Cardiac muscle cell (in vitro differentiated cells and primary cell): ENCODE data around the gene ACTR1B. TPM values are rescaled to one million over a fixed set of nuclear protein-coding genes. Genes with fewer than 3 reads are reported as not detected.
"Not testable (repeated sequence)": the region's sequence is repeated elsewhere in the genome, so short reads cannot be mapped to it uniquely, and the experiment has no call there.

Experiments used
- DNase-seq, 2 donors: peaks; one replicate each; pipeline versions ENCODE4 v3.0.0 to v3.0.0-alpha.2; 2010 to 2017; ENCODE audit warnings: low read depth in 1 of 2, low spot score in 1 of 2
- H3K27ac ChIP-seq: fragments of 200-600 bp; sonication (generic); 2 replicates; pipeline ENCODE4 v1.5.1; 2016
- H3K27me3 ChIP-seq: fragments of 200-600 bp; sonication (generic); 2 replicates; pipeline ENCODE4 v1.6.0; 2016; ENCODE audit warnings: control low read depth
- H3K36me3 ChIP-seq: fragments of 200-600 bp; sonication (generic); 2 replicates; pipeline ENCODE4 v1.5.1; 2016; ENCODE audit warnings: control low read depth
- H3K4me1 ChIP-seq: fragments of 200-600 bp; sonication (generic); 2 replicates; pipeline ENCODE4 v1.8.1; 2017; ENCODE audit warnings: low read depth, mild to moderate bottlenecking, mixed run types
- H3K4me3 ChIP-seq: fragments of 200-600 bp; sonication (generic); 2 replicates; pipeline ENCODE4 v1.5.1; 2016; ENCODE audit warnings: mild to moderate bottlenecking
- H3K9me3 ChIP-seq: fragments of 200-600 bp; sonication (generic); 2 replicates; pipeline ENCODE4 v1.5.1; 2017; ENCODE audit warnings: low read depth, mild to moderate bottlenecking, control low read depth
- CTCF ChIP-seq: IDR thresholded peaks from 2 replicates; pipeline ENCODE4 v1.5.1; 2012; ENCODE audit warnings: low read depth, mild to moderate bottlenecking, low read length
- polyA plus RNA-seq: library from polyadenylated mRNA; unstranded; fragments of >200 nt; fragmentation: Nextera tagmentation; extraction: Ambion mirVana; gene quantifications from 2 replicates; pipeline ENCODE4 v1.2.1, GENCODE V29; 2016
- total RNA-seq: library from RNA; depleted of rRNA; stranded (reverse); fragments of >200 nt; gene quantifications from 2 replicates; pipeline ENCODE4 v1.2.3, GENCODE V29; 2016

Gene ACTR1B
- 103 and 109 TPM in 2 replicates for total RNA-seq
- 22.9 and 26.3 TPM in 2 replicates for polyA plus RNA-seq

GRCh38 chr2:97663962-97664635 lies at the start of gene ACTR1B:
Gene ACTR1B, minus strand, starts transcription at chr2:97664044. Its CDS starts 154 bp downstream, at chr2:97663890.
- H3K9me3 ChIP-seq, result no peaks in the 10 kb centered on the region
- TF ChIP-seq CTCF, result peak; percentile 62

GRCh38 chr2:97712693-97713295 lies 49.0 kb upstream of the ACTR1B start:
- no peaks in the 10 kb centered on the region for H3K36me3 ChIP-seq
- no peak for TF ChIP-seq CTCF
- no peak overlapping the region for H3K4me3 ChIP-seq
- DNase-seq, result no peak
- no peak overlapping the region for H3K27ac ChIP-seq
- no peaks in the 10 kb centered on the region for H3K27me3 ChIP-seq
- H3K9me3 ChIP-seq, result no peaks in the 10 kb centered on the region
- H3K4me1 ChIP-seq, result peaks cover 6% of the 10 kb centered on the region

More at GRCh38 chr2:97663962-97664635, at the start of gene ACTR1B:
- H3K27ac ChIP-seq, result peak within 1 kb of the TSS; percentile 96
- peak within 1 kb of the TSS; percentile 70 for H3K4me3 ChIP-seq
- H3K4me1 ChIP-seq, result peaks cover 8% of the 10 kb centered on the region
- no peaks in the 10 kb centered on the region for H3K36me3 ChIP-seq
- DNase-seq, result peak; percentile 99
- H3K27me3 ChIP-seq, result no peaks in the 10 kb centered on the region

- H3K27ac ChIP-seq, H3K27me3 ChIP-seq, H3K4me1 ChIP-seq, H3K36me3 ChIP-seq, DNase-seq, H3K9me3 ChIP-seq, H3K4me3 ChIP-seq: not testable (repeated sequence)
Observed at GRCh38 chr2:97712175-97712574, 48.3 kb upstream of the ACTR1B start.

- peaks cover 6% of the 10 kb centered on the region for H3K4me1 ChIP-seq
- no peak for TF ChIP-seq CTCF
- no peak overlapping the region for H3K27ac ChIP-seq
- no peak overlapping the region for H3K4me3 ChIP-seq
- H3K9me3 ChIP-seq, result no peaks in the 10 kb centered on the region
- no peak for DNase-seq
- H3K36me3 ChIP-seq, result no peaks in the 10 kb centered on the region
- no peaks in the 10 kb centered on the region for H3K27me3 ChIP-seq
Observed at GRCh38 chr2:97711394-97711711, 47.5 kb upstream of the ACTR1B start.

- no peak for DNase-seq
- Histone ChIP-seq H3K9me3 (no peaks in the 10 kb centered on the region), H3K27me3 (no peaks in the 10 kb centered on the region), H3K36me3 (no peaks in the 10 kb centered on the region), H3K27ac (no peak overlapping the region), H3K4me3 (no peak overlapping the region), H3K4me1 (peaks cover 6% of the 10 kb centered on the region)
- TF ChIP-seq CTCF, result no peak
Observed at GRCh38 chr2:97708608-97709007, 44.8 kb upstream of the ACTR1B start.

GRCh38 chr2:97708048-97708380 lies 44.2 kb upstream of the ACTR1B start:
- TF ChIP-seq CTCF, result no peak
- peaks cover 6% of the 10 kb centered on the region for H3K4me1 ChIP-seq
- H3K27ac ChIP-seq, result no peak overlapping the region
- H3K4me3 ChIP-seq, result no peak overlapping the region
- DNase-seq, result no peak
- H3K9me3 ChIP-seq, result no peaks in the 10 kb centered on the region
- H3K36me3 ChIP-seq, result no peaks in the 10 kb centered on the region
- H3K27me3 ChIP-seq, result no peaks in the 10 kb centered on the region
